AG09309 (cell line): ENCODE measurements around the gene P2RX1.

Source experiments
- DNase-seq: peaks from one replicate; pipeline ENCODE4 v3.0.0-alpha.2; 2010; ENCODE audit warnings: low read depth
- H3K4me3 ChIP-seq: 2 replicates; pipeline ENCODE4 v1.5.1; 2011; ENCODE audit warnings: mild to moderate bottlenecking, low read depth, low read length, moderate library complexity; ENCODE audit not compliant: control insufficient read depth
- TF ChIP-seq, protein P1 (sequence below): IDR thresholded peaks from 2 replicates; pipeline ENCODE4 v1.5.1; 2011; ENCODE audit warnings: mild to moderate bottlenecking, low read depth, low read length, inconsistent platforms; ENCODE audit not compliant: insufficient read depth, control insufficient read depth; ENCODE audit errors: missing control alignments

The P2RX1 gene

DNA sequence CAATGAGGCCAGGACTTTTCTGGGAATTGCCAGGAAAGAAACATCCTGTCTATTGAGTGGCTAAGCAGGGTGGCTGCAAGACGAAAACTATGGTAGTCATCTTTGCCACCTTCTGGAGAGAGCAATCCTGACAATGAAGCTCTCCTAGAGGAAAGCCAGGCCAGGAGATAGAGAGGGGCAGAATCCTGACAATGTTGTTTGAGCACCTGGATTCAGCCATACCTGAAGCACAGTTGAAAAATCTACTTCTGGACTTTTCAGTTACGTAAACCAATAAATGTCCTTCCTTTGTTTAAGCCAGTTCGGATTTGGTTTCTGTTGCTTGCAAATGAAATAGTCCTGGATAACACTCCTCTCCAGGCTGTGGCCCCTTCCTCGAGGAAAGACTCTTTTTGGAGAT is 9.4 kb downstream of the P2RX1 start:
- DNase-seq = no peak
- TF ChIP-seq, protein P1, sequence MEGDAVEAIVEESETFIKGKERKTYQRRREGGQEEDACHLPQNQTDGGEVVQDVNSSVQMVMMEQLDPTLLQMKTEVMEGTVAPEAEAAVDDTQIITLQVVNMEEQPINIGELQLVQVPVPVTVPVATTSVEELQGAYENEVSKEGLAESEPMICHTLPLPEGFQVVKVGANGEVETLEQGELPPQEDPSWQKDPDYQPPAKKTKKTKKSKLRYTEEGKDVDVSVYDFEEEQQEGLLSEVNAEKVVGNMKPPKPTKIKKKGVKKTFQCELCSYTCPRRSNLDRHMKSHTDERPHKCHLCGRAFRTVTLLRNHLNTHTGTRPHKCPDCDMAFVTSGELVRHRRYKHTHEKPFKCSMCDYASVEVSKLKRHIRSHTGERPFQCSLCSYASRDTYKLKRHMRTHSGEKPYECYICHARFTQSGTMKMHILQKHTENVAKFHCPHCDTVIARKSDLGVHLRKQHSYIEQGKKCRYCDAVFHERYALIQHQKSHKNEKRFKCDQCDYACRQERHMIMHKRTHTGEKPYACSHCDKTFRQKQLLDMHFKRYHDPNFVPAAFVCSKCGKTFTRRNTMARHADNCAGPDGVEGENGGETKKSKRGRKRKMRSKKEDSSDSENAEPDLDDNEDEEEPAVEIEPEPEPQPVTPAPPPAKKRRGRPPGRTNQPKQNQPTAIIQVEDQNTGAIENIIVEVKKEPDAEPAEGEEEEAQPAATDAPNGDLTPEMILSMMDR = no peak
- no peak overlapping the region for H3K4me3 ChIP-seq

DNA sequence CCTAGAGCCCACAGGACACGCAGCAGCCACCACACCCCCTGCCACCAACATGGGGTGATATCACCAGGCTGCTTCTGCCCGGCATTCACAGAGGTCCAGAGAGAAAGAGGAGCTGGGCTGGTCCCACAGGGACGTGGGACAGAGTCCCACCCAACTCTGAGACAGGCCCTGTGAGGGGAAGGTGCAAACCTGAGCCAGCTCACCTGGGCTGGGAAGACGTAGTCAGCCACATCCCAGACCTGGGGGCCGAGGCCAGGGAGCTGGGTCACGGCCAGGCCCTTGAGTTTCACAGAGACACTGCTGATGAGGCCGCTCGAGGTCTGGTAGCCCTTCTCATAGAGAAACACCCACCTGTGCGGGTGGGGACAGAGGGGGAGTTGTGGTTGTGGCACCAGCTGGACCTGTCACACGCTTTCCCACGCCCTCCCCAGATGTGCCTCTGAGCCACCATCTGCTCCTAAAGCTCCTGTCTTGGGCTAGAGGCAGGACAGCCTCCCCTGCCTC is 11.2 kb downstream of the P2RX1 start:
- no peak overlapping the region for H3K4me3 ChIP-seq
- no peak for DNase-seq
- TF ChIP-seq, protein P1 = no peak

DNA sequence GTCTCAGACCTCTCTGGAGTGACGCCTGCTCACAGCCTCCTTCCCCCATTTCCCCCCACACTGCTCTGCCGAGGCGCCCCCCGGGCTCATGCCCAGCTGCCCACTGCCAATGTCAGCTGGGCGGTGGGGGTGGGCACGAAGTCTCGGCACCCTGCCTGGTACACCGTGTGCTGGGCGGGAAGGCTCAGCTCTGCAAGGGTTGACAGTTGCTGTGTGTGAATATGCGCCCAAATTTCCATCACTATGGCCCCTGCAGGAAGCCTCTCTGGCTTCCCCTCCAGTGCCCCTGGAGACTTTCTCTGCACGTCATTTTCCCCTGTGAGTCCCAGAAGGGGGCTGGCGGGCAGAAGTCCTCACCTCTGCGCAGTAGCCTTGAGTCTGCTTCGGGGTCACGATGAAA is 11.8 kb downstream of the P2RX1 start:
- no peak overlapping the region for H3K4me3 ChIP-seq
- no peak for DNase-seq
- TF ChIP-seq, protein P1 = no peak

DNA sequence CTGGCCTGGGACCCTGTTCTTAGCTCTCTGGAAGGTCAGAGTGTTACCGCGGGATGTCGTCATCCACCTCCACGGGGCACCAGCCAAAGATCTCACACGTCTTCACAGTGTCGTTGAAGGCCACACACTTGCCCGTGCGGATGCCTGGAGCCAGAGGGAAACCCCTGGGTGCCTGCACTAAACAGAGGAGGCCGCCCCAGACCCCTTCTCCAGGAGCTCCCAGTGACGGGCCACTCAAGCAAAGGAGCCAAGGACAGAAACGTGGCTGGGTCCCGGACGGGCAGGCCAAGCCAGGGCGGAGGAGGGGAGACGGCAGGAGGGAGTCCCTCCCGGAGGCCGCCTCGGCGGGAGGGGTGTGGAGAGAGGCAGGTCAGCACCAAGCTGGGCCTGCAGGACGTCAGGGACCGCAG is 12.4 kb downstream of the P2RX1 start:
- no peak overlapping the region for H3K4me3 ChIP-seq
- TF ChIP-seq, protein P1 = no peak
- DNase-seq = no peak

DNA sequence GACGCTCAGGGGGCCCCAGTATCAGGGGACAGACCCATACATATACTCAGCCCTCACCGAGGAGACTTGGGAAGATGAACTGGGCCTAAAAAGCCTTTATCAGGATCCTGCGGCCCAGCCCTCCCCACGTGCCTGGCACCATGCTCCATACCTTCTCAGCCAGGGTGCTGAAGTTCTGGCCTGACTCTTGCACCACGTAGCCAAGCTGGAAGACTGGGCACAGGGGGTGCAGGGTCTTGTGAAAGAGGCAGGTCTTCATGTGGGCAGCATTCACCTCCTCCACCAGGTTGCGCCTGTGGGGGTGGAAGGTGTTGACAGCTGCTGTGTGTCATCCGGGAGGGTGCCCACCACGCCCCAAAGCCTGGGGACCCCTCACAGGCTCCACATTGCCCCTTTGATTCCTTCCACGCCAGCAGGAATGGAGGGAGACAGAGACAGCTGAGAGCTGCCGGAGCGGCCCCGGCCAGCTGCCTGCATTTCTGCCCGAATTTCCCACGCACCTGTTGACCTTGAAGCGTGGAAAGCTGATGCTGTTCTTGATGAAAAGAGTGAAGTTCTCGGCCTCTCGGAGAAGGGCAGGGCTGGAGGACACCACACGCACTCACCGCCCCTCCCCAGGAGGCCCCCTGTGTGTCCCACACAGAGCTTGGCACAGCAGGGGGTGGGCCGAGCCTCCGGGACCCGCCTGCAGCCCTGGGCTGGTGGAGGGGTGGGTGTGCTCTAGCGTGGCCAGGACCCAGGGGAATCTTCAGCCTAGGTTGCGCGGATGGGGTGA is 13.0 kb downstream of the P2RX1 start:
- TF ChIP-seq, protein P1 = no peak
- no peak for DNase-seq
- no peak overlapping the region for H3K4me3 ChIP-seq

DNA sequence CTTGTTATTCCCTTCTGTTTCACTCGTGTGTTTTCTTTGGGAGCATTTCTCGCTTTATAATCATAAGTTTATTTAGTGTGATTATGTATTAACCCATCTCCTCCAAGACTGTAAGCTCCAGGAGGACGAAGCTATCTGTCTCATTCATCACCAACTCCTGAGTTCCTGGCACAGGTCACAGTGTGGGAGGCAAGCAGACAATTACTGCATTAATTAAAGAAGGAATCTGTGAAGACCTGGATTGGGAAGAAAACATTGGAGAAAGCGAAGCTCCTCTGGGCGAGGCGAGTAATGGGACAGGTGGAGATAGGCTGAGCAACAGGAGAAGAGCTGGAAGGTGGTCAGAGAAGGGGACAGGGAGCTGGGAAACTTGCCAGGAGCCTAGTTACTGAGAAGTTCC is 15.6 kb downstream of the P2RX1 start:
- no peak for DNase-seq
- H3K4me3 ChIP-seq = no peak overlapping the region
- TF ChIP-seq, protein P1 = no peak
